ENCODE data around the gene TRIO. TPM values are rescaled to one million over a fixed set of nuclear protein-coding genes. Genes with fewer than 3 reads are reported as not detected.

Gene TRIO
- total and polyA plus RNA-seq, 2 donors (not counting 1 experiment from before 2014, with no cell fraction given) = 134 to 281 TPM

GRCh38 chr5:14234204-14234603 is 91.1 kb downstream of the TRIO start:
- no peak overlapping the region for H3K9ac ChIP-seq (ENCODE audit: insufficient read depth, low read length)
- H4K20me1 ChIP-seq (ENCODE audit: control insufficient read depth, extremely low read depth, insufficient read depth, low read length) = peaks cover 16% of the 10 kb centered on the region
- no peaks in the 10 kb centered on the region for H3K27me3 ChIP-seq (ENCODE audit: control insufficient read depth, insufficient read depth, low read length)
- H3K4me3 ChIP-seq (replicated peaks in 1 of 4; ENCODE audit: control extremely low read depth in 1 of 4, insufficient read depth in 1 of 4, low read depth in 3 of 4, low read length in 4 of 4) = no peak overlapping the region
- peaks cover 100% of the 10 kb centered on the region for H3K79me2 ChIP-seq (ENCODE audit: control insufficient read depth, insufficient read depth, low read length)
- TF ChIP-seq CTCF (conservative IDR thresholded peaks at IDR 0.05 in 1 of 2, IDR thresholded peaks at IDR 0.05 in 1 of 2; ENCODE audit: low read depth in 1 of 2, low read length in 2 of 2) (no peak), EZH2 (IDR thresholded peaks at IDR 0.05; ENCODE audit: low read length, missing control alignments) (no peak)
- no peaks in the 10 kb centered on the region for H3K36me3 ChIP-seq (ENCODE audit: control insufficient read depth, insufficient read depth, low read length)
- H2AFZ ChIP-seq (ENCODE audit: low read length) = no peak overlapping the region
- no peaks in the 10 kb centered on the region for H3K9me3 ChIP-seq (ENCODE audit: control insufficient read depth, insufficient read depth, low read depth, low read length)
- peak in 1 of 2 donors; percentile 81 for DNase-seq (ENCODE audit: low read depth in 2 of 2)
- H3K4me2 ChIP-seq (ENCODE audit: extremely low read depth, insufficient read depth, low read length) = no peak overlapping the region
- no peak overlapping the region for H3K27ac ChIP-seq (ENCODE audit: insufficient read depth, low read length)
- H3K4me1 ChIP-seq (ENCODE audit: control insufficient read depth, extremely low read depth, insufficient read depth, low read length) = peaks cover 13% of the 10 kb centered on the region

GRCh38 chr5:14235872-14236271 is 92.7 kb downstream of the TRIO start:
- H2AFZ ChIP-seq (ENCODE audit: low read length) = no peak overlapping the region
- TF ChIP-seq CTCF (conservative IDR thresholded peaks at IDR 0.05 in 1 of 2, IDR thresholded peaks at IDR 0.05 in 1 of 2; ENCODE audit: low read depth in 1 of 2, low read length in 2 of 2) (no peak), EZH2 (IDR thresholded peaks at IDR 0.05; ENCODE audit: low read length, missing control alignments) (no peak)
- H3K79me2 ChIP-seq (ENCODE audit: control insufficient read depth, insufficient read depth, low read length) = peaks cover 100% of the 10 kb centered on the region
- H3K4me3 ChIP-seq (replicated peaks in 1 of 4; ENCODE audit: control extremely low read depth in 1 of 4, insufficient read depth in 1 of 4, low read depth in 3 of 4, low read length in 4 of 4) = no peak overlapping the region
- no peak overlapping the region for H3K4me2 ChIP-seq (ENCODE audit: extremely low read depth, insufficient read depth, low read length)
- H4K20me1 ChIP-seq (ENCODE audit: control insufficient read depth, extremely low read depth, insufficient read depth, low read length) = peaks cover 12% of the 10 kb centered on the region
- H3K9me3 ChIP-seq (ENCODE audit: control insufficient read depth, insufficient read depth, low read depth, low read length) = no peaks in the 10 kb centered on the region
- no peaks in the 10 kb centered on the region for H3K36me3 ChIP-seq (ENCODE audit: control insufficient read depth, insufficient read depth, low read length)
- no peak for DNase-seq (ENCODE audit: low read depth in 2 of 2)
- H3K9ac ChIP-seq (ENCODE audit: insufficient read depth, low read length) = no peak overlapping the region
- no peaks in the 10 kb centered on the region for H3K27me3 ChIP-seq (ENCODE audit: control insufficient read depth, insufficient read depth, low read length)
- peaks cover 20% of the 10 kb centered on the region for H3K4me1 ChIP-seq (ENCODE audit: control insufficient read depth, extremely low read depth, insufficient read depth, low read length)
- no peak overlapping the region for H3K27ac ChIP-seq (ENCODE audit: insufficient read depth, low read length)

GRCh38 chr5:14236757-14237156 is 93.6 kb downstream of the TRIO start:
- Histone ChIP-seq H3K9ac (ENCODE audit: insufficient read depth, low read length) (no peak overlapping the region), H4K20me1 (ENCODE audit: control insufficient read depth, extremely low read depth, insufficient read depth, low read length) (peaks cover 12% of the 10 kb centered on the region), H3K4me2 (ENCODE audit: extremely low read depth, insufficient read depth, low read length) (no peak overlapping the region), H3K4me3 (replicated peaks in 1 of 4; ENCODE audit: control extremely low read depth in 1 of 4, insufficient read depth in 1 of 4, low read depth in 3 of 4, low read length in 4 of 4) (no peak overlapping the region), H3K27me3 (ENCODE audit: control insufficient read depth, insufficient read depth, low read length) (no peaks in the 10 kb centered on the region), H3K36me3 (ENCODE audit: control insufficient read depth, insufficient read depth, low read length) (no peaks in the 10 kb centered on the region), H3K9me3 (ENCODE audit: control insufficient read depth, insufficient read depth, low read depth, low read length) (no peaks in the 10 kb centered on the region), H3K79me2 (ENCODE audit: control insufficient read depth, insufficient read depth, low read length) (peaks cover 100% of the 10 kb centered on the region), H3K27ac (ENCODE audit: insufficient read depth, low read length) (no peak overlapping the region), H2AFZ (ENCODE audit: low read length) (no peak overlapping the region), H3K4me1 (ENCODE audit: control insufficient read depth, extremely low read depth, insufficient read depth, low read length) (peaks cover 18% of the 10 kb centered on the region)
- no peak for DNase-seq (ENCODE audit: low read depth in 2 of 2)
- TF ChIP-seq CTCF (conservative IDR thresholded peaks at IDR 0.05 in 1 of 2, IDR thresholded peaks at IDR 0.05 in 1 of 2; ENCODE audit: low read depth in 1 of 2, low read length in 2 of 2) = no peak
- no peak for TF ChIP-seq EZH2 (IDR thresholded peaks at IDR 0.05; ENCODE audit: low read length, missing control alignments)
